ENCODE results near the gene HTRA2. TPM values are rescaled to one million over a fixed set of nuclear protein-coding genes. Genes with fewer than 3 reads are reported as not detected.
A peak's percentile ranks its signal among the peaks of the same experiment; 100 is the strongest.

The HTRA2 gene
- total and polyA plus RNA-seq, 12 donors, result 19.1 to 47.4 (median 36.7) TPM

DNA sequence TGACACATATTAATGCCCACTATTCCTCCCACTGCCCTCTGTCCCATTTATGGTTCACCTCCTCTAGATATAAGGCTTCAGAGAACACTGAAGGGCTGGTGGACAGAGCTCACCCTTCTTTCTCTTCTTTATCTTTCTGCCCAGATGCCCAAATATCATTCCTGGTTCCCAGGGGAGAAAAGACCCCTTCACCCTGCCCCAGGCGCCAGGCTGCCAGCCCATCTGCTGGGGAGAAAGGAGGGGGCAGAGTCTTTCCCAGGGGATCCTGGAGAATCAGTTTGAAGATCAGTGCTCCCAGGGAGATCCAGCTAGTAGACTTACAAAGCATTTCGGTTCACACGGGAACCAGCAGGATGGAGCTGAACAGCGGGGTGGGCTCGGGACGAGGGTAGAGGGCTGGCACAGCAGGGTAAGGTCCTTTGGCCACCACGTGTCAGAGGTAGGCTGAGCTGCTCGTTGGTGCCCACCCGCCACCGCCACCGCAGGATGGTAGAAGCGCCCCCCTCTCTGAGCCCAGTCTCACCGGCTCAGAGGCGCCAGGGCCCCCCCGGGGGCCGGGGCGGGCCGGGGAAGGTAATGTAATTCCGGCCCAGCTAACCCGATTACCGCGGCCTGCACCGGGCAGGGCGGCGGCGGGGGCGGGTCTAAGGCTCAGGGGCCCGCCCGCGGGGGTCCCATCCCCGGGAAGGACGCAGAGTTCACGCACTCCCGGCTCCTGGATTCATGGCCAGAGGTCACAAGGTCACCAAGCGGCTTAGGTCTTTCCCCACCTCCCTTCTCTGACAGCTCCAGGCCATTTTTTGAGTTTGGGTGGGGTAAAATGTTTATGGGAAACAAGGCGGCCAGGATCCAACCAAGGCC, 16.8 kb upstream of the HTRA2 start:
- H3K27ac ChIP-seq, result peak overlapping the region in 1 of 5 donors; percentile 52
- peaks cover 74% of the 10 kb centered on the region for H3K27me3 ChIP-seq
- no peak overlapping the region for H3K4me3 ChIP-seq
- DNase-seq, result peak in 1 of 7 donors; percentile 71
- H3K36me3 ChIP-seq (replicated peaks in 1 of 2), result no peaks in the 10 kb centered on the region
- 5 to 9% (median 7%) methylated on average over 7 to 36 of the region's 36 CpGs for WGBS, 4 donors
- no peak for TF ChIP-seq POLR2A (IDR thresholded peaks at IDR 0.05)
- TF ChIP-seq, protein P1, sequence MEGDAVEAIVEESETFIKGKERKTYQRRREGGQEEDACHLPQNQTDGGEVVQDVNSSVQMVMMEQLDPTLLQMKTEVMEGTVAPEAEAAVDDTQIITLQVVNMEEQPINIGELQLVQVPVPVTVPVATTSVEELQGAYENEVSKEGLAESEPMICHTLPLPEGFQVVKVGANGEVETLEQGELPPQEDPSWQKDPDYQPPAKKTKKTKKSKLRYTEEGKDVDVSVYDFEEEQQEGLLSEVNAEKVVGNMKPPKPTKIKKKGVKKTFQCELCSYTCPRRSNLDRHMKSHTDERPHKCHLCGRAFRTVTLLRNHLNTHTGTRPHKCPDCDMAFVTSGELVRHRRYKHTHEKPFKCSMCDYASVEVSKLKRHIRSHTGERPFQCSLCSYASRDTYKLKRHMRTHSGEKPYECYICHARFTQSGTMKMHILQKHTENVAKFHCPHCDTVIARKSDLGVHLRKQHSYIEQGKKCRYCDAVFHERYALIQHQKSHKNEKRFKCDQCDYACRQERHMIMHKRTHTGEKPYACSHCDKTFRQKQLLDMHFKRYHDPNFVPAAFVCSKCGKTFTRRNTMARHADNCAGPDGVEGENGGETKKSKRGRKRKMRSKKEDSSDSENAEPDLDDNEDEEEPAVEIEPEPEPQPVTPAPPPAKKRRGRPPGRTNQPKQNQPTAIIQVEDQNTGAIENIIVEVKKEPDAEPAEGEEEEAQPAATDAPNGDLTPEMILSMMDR (IDR thresholded peaks at IDR 0.05), result no peak
- intact Hi-C loops (cut with DNase I), result no loop called here
- H3K9me3 ChIP-seq (replicated peaks in 1 of 3), result no peaks in the 10 kb centered on the region
- H3K4me1 ChIP-seq (replicated peaks in 1 of 2), result peaks cover 5 to 24% of the 10 kb centered on the region in 2 donors

DNA sequence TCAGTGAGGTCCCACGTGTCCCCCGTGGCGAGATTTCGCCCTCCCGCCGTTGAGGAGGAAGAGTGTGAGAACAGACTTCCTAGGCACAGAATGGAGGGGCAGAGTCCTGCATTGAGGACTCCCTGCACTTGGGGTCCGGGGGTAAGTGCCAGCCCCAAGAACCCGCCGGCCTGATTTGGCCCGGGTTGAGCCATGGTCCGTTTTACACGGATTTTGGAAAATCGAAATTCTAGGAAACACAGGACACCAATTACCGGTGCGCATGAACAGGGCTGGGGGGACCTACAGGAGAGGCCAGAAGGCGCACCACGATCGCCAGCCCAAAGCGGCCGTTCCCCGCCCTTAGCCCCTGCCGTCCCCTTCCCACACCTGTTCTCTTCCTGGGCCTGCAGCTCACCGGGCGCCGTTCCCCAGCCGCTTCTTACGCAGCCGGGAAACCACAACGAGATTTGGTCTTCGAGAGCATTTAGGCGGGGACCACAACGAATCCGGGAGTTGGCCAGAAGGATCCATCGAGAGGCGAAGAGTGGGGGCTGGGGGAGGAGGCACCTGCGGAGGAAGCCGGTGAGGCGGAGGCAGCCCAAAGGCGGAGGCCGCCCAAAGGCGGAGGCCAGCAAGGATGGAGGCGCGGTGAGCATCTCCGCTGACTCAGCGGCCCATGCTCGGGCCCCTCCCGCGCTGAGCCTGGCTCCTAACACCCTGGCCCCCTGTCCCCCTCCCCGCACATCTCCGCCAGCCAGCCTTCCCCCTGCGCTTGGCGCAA, 15.9 kb upstream of the HTRA2 start:
- no peak for DNase-seq
- Histone ChIP-seq H3K9me3 (replicated peaks in 1 of 3) (no peaks in the 10 kb centered on the region), H3K27me3 (peaks cover 80% of the 10 kb centered on the region), H3K36me3 (replicated peaks in 1 of 2) (no peaks in the 10 kb centered on the region), H3K27ac (peak overlapping the region in 1 of 5 donors; percentile 52), H3K4me3 (no peak overlapping the region), H3K4me1 (replicated peaks in 1 of 2) (peaks cover 0 to 18% of the 10 kb centered on the region in 2 donors)
- 4 to 8% (median 5%) methylated on average over 35 to 52 of the region's 52 CpGs for WGBS, 4 donors
- TF ChIP-seq, protein P1 (IDR thresholded peaks at IDR 0.05), result no peak
- TF ChIP-seq POLR2A (IDR thresholded peaks at IDR 0.05), result no peak
- intact Hi-C loops (cut with DNase I), result no loop called here

DNA sequence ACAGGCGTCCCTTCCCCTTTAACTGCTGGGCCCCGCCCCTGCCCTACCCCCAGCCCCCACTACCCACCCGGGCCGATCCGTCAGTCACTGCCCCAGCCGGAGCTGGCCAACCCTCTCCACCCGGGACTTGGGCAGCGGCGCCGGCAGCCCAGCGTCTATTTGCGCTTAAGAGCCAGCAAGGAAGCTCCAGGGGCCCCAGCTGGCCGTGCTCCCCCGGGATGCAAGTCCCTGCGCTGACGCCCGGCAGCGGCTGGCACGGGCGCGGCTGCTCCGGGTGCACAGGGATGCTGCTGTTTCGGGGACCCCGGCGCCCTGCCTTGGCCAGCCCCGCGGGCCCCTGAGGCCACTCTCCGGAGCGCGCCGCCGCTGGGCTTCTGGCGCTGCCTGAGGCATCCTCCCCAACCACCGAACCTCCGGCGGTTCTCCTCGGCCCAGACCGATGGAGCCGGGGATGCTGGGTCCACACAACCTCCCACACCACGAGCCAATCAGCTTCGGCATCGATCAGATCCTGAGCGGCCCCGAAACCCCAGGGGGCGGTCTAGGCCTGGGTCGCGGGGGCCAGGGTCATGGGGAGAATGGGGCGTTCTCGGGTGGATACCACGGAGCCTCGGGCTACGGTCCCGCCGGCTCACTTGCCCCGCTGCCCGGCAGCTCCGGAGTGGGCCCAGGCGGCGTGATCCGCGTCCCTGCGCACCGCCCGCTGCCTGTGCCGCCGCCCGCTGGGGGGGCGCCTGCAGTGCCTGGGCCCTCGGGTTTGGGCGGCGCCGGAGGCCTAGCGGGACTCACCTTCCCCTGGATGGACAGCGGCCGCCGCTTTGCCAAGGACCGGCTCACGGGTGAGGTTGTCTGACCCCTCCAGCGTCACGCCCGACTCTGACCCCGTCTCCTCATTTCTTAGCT, 15.1 kb upstream of the HTRA2 start, which contains the start of gene TLX2:
Gene TLX2 (plus strand): TSS at position 83 of the 903 bp plus-strand sequence. CDS start 357 bp downstream, at position 440.
- 4 to 8% (median 5%) methylated on average over 13 to 82 of the region's 82 CpGs for WGBS, 4 donors

More for the DNA sequence above, 15.1 kb upstream of the HTRA2 start, which contains the start of gene TLX2:
- intact Hi-C loops (cut with DNase I), result no loop called here
- H3K4me1 ChIP-seq (replicated peaks in 1 of 2), result peaks cover 0 to 18% of the 10 kb centered on the region in 2 donors
- H3K27me3 ChIP-seq, result peaks cover 88% of the 10 kb centered on the region
- no peaks in the 10 kb centered on the region for H3K9me3 ChIP-seq (replicated peaks in 1 of 3)
- peak in 1 of 7 donors; percentile 67 for DNase-seq
- H3K27ac ChIP-seq, result peak within 1 kb of the TSS in 1 of 5 donors; percentile 52
- TF ChIP-seq, protein P1 (IDR thresholded peaks at IDR 0.05), result no peak
- H3K36me3 ChIP-seq (replicated peaks in 1 of 2), result no peaks in the 10 kb centered on the region
- peak within 1 kb of the TSS in 1 of 4 donors; percentile 12 for H3K4me3 ChIP-seq
